ENCODE measurements around the gene RPL22L1.
"Not testable (repeated sequence)": the region's sequence is repeated elsewhere in the genome, so short reads cannot be mapped to it uniquely, and the experiment has no call there.

The RPL22L1 gene

GRCh38 chr3:170869645-170870593 is at the start of gene RPL22L1:
Gene RPL22L1, minus strand, starts transcription at chr3:170870195. Its CDS starts 28 bp downstream, at chr3:170870167.
- peak; percentile 97 for DNase-seq

- DNase-seq = no peak
Measured at GRCh38 chr3:170918715-170919114, 48.7 kb upstream of the RPL22L1 start.

- no peak for DNase-seq
Measured at GRCh38 chr3:170914690-170915089, 44.7 kb upstream of the RPL22L1 start.

GRCh38 chr3:170914212-170914611 is 44.2 kb upstream of the RPL22L1 start:
- no peak for DNase-seq

- no peak for DNase-seq
Measured at GRCh38 chr3:170911051-170911450, 41.1 kb upstream of the RPL22L1 start.

- no peak for DNase-seq
Measured at GRCh38 chr3:170910542-170910941, 40.5 kb upstream of the RPL22L1 start.

- DNase-seq = no peak
Measured at GRCh38 chr3:170909129-170909903, 39.3 kb upstream of the RPL22L1 start.

GRCh38 chr3:170908235-170909116 is 38.5 kb upstream of the RPL22L1 start, which contains the start of gene EIF5A2:
Gene EIF5A2, minus strand, starts transcription at chr3:170908637. Its CDS starts 831 bp downstream, at chr3:170907806.
- DNase-seq = peak; percentile 97

- DNase-seq = no peak
Measured at GRCh38 chr3:170907637-170908234, 37.7 kb upstream of the RPL22L1 start.

- no peak for DNase-seq
Measured at GRCh38 chr3:170905862-170906261, 35.9 kb upstream of the RPL22L1 start.

- DNase-seq = no peak
Measured at GRCh38 chr3:170903123-170903522, 33.1 kb upstream of the RPL22L1 start.

- DNase-seq = no peak
Measured at GRCh38 chr3:170899455-170899854, 29.5 kb upstream of the RPL22L1 start.

GRCh38 chr3:170897978-170898377 is 28.0 kb upstream of the RPL22L1 start:
- DNase-seq = no peak

- not testable (repeated sequence) for DNase-seq
Measured at GRCh38 chr3:170897199-170897598, 27.2 kb upstream of the RPL22L1 start.

GRCh38 chr3:170896781-170897180 is 26.8 kb upstream of the RPL22L1 start:
- no peak for DNase-seq

- DNase-seq = not testable (repeated sequence)
Measured at GRCh38 chr3:170896333-170896732, 26.3 kb upstream of the RPL22L1 start.

- no peak for DNase-seq
Measured at GRCh38 chr3:170893895-170894294, 23.9 kb upstream of the RPL22L1 start.

- DNase-seq = no peak
Measured at GRCh38 chr3:170889630-170890029, 19.6 kb upstream of the RPL22L1 start.

GRCh38 chr3:170889132-170889531 is 19.1 kb upstream of the RPL22L1 start:
- DNase-seq = no peak

GRCh38 chr3:170884109-170884930 is 14.3 kb upstream of the RPL22L1 start:
- DNase-seq = not testable (repeated sequence)

GRCh38 chr3:170878688-170879087 is 8.7 kb upstream of the RPL22L1 start:
- DNase-seq = not testable (repeated sequence)
